ENCODE measurements around the gene TMEM141.
A peak's percentile ranks its signal among the peaks of the same experiment; 100 is the strongest.
"Not testable (repeated sequence)": the region's sequence is repeated elsewhere in the genome, so short reads cannot be mapped to it uniquely, and the experiment has no call there.

TMEM141 gene

GRCh38 chr9:136796238-136796774, 5.2 kb downstream of the TMEM141 start, which contains the start of gene CCDC183:
TSS of gene CCDC183 (plus strand) at chr9:136796338. CDS start at chr9:136796398, 60 bp downstream.
- DNase-seq = no peak

DNA sequence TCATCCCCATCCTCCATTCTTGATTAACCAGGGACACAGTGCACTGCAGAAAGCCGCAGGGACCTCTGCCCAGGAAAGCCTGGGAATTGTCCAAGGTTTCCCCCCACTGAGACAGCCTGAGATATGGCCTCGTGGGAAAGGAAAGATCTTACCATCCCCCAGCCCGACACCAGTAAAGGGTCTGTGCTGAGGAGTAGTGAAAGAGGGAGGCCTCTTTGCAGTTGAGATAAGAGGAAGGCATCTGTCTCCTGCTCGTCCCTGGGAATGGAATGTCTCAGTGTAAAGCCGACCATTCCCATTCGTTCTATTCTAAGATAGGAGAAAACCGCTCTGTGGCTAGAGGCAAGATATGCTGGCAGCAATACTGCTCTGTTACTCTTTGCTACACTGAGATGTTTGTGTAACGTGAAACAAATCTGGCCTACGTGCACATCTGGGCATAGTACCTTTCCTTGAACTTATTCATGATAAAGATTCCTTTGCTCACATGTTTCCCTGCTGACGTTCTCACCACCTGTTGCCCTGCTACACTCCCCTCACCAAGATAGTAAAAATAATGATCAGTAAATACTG, 5.7 kb downstream of the TMEM141 start:
- DNase-seq = not testable (repeated sequence)

DNA sequence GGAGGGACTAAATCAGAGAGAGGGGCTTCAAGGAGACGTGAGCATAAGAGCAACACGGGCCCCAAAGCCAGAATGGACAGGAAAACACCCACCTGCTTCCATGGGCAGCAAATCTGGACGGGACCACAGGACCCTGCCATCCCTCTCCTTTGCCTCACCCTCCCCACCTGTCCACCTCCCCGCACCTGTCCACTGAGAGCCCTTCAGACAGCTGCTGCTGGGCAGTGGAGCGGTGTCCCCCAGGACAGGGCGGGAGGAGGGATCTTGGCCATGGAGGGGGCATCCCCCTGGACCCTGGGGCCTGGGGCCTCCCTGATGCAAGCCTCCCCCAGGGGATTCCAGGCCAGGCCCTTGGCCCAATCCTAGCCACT, 7.5 kb downstream of the TMEM141 start:
- DNase-seq = no peak

DNA sequence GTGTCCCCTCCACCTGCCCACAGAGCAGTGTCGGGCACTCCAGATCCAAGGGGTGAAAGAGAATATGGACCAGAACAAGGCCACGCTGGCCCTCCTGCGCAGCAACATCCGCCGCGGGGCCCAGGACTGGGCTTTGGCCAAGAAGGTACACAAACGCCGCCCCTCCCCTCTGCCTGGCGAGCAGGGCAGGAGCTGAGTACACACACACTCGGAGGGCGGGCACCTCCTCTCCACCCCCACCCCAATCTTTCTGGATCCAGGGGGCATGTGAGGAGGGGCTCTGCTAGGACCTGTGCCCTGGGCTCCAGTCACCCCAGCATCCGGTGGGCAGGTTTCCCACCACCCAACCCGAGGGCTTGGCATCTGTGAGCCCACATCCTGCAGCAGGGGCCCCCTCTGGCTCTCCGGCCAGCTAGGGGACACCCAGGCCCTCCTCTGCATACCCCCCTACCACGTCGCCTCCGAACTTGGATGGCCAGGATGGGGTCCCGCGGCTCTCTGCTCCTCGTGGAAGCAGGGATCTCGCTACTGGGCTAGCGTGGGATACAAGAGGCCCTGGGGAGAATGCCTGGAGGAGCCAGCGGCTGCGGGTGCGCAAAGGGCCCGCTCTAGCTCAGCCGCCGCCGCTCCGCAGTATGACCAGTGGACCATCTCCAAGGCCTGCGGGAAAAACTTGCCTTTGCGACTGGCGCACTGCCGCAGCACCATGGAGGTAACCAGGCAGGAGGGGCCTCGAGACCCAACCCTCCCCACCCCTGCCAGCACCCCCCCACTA, 8.1 kb downstream of the TMEM141 start:
- DNase-seq = peak; percentile 61

DNA sequence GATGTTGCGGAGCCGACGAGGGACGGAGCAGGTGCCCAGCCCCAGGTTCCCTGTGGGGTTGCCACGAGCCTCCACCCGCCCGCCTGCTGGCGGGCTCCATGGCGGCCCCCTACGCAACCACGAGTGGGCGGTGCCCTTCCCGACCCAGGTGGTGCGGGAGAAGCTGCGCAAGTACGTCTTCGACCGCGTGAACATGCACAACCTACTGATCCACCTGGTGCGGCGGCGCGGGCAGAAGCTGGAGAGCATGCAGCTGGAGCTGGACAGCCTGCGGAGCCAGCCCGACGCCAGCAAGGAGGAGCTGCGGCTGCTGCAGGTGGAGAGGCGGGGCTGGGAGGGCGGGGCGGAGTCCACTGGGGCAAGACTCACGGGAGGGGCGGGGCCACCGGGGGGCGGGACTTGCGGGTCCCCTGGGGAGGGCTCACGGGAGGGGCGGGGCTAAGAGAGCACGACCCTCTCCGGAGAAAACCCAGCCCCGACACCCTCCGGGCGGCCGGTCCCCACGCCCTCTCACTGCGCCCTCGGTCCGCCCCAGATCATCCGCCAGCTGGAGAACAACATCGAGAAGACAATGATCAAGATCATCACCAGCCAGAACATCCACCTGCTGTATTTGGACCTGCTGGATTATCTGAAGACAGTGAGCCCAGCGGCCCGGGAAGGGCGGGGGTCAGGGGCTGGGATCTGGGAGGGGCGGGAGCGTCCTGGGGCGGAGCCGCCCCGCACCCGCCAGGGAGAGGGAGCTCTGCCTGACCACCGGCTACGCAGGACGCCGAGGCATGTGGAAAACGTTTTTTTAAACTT, 8.9 kb downstream of the TMEM141 start:
- peak; percentile 89 for DNase-seq

- DNase-seq = no peak
Measured at GRCh38 chr9:136802321-136802720, 11.2 kb downstream of the TMEM141 start.

GRCh38 chr9:136803009-136803550, 11.9 kb downstream of the TMEM141 start:
- DNase-seq = not testable (repeated sequence)

GRCh38 chr9:136803551-136804508, 12.7 kb downstream of the TMEM141 start:
- no peak for DNase-seq

GRCh38 chr9:136804509-136805206, 13.5 kb downstream of the TMEM141 start:
- no peak for DNase-seq

GRCh38 chr9:136805207-136805740, 14.1 kb downstream of the TMEM141 start:
- DNase-seq = no peak

GRCh38 chr9:136806067-136806466, 14.9 kb downstream of the TMEM141 start:
- no peak for DNase-seq

GRCh38 chr9:136806631-136807201, 15.6 kb downstream of the TMEM141 start:
- DNase-seq = no peak

DNA sequence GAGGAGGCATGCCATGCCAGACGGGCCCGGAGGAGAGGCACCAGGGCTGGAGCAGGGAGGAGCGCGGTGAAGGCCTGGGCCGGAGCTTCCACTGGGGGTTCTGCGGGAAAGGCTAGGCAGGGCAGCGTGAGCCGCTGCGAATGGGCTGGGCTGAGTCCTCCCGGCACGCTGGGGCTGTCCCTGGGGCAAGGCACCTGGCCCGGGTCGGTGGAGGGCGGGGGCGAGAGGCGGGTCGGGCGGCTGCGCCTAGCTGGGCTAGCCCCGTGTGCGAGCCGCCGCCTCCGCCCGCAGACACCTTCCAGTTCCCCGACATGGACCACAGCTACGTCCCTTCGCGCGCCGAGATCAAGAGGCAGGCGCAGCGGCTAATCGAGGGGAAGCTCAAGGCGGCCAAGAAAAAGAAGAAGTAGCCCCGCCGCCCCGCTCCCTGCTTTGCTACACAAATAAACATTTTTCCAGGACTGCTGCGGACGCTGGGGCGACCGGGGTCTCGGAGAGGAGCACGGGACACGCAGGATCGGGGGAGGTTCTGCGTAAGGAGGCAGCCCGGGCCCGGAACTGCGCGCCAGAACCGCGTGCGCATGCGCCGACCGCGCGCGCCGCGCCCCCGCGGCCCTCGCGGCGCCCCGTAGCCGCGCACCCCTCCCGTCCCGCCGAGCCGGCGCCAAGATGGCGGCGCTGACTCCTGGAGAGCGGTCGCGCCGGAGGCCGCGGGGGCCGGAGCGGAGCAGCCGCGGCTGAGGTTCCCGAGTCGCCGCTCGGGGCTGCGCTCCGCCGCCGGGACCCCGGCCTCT, 16.3 kb downstream of the TMEM141 start, which contains the start of gene RABL6:
Gene RABL6 (plus strand): TSS at position 668 of the 794 bp plus-strand sequence. CDS start 249 bp downstream, outside the sequence.
- no peak for DNase-seq

GRCh38 chr9:136808075-136808805, 17.1 kb downstream of the TMEM141 start:
- DNase-seq = no peak

DNA sequence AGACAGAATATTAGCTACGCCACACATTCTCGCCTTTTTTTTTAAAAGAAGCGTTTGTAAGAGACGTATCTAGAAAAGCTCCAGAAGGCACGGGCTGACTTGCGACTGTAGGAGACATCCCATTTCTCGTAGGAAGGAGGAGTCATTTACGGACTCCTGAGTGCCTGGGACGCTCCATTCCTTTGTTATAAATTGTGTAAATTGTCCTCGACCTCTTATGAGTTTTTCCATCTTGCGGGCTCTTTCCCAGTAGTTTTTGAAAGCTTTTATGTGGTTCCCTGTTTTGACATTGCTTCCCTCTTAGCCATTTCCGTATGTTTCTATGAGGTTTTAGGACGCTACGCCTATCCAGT, 17.6 kb downstream of the TMEM141 start:
- no peak for DNase-seq

DNA sequence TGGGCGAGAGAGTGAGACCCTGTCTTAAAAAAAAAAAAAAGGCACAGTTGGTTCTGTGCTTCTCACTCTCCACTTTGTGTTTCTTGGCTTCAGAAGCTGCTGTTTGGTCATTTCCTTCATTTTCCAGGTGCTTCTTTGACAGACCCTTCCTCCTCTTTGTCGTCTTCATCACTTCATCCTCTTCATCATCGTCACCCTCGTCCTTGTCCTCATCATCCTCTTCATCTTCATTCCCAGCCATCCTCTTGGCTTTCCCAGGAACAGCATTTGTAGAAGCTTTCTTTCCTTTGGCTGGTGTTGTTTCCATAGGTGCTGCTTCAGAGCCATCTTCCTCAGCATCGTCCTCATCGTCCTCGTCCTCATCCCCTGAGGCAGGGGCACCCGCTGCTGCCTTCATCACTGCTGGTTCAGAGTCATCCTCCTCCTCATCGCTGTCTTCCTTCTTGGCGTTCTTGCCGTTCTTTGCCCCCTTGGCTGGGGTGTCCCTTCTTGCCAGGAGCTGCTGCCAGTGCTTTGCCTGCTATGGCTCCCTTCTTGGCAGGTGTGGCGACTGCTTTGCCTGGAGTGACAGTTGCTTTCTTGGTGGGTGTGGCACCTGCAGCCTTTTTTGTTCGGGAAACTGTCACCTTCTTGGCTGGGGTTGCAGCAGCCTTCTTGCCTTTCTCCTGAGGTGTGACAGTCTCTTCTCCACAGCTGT, 23.7 kb downstream of the TMEM141 start:
- no peak for DNase-seq

- no peak for DNase-seq
Measured at GRCh38 chr9:136815422-136815782, 24.3 kb downstream of the TMEM141 start.
